Sigmoid colon (tissue), 4 donors: ENCODE data around the gene PDE4D.

Source experiments
- POLR2A ChIP-seq, 2 donors: fragments of 450-650 bp; IDR thresholded peaks; one replicate each; pipeline ENCODE4 v1.6.1; 2016; ENCODE audit warnings: antibody characterized with exemption in 2 of 2, mild to moderate bottlenecking in 2 of 2, moderate library complexity in 2 of 2
- POLR2AphosphoS5 ChIP-seq, 4 donors: sonication (generic); formaldehyde crosslinking; IDR thresholded peaks; one replicate each; pipeline ENCODE4 v1.6.1; 2017; ENCODE audit warnings: antibody characterized with exemption in 4 of 4
- TF ChIP-seq, protein P1 (sequence below), 4 experiments: fragments of 450-650 bp in 3 of 4; fragments of 200-600 bp in 1 of 4; IDR thresholded peaks; one replicate each; pipeline ENCODE4 v1.5.1; 2016 to 2019; ENCODE audit warnings: antibody characterized with exemption in 4 of 4, mild to moderate bottlenecking in 3 of 4, moderate library complexity in 2 of 4

GRCh38 chr5:59533730-59534108, 359.8 kb downstream of the PDE4D start:
- TF ChIP-seq, protein P1, sequence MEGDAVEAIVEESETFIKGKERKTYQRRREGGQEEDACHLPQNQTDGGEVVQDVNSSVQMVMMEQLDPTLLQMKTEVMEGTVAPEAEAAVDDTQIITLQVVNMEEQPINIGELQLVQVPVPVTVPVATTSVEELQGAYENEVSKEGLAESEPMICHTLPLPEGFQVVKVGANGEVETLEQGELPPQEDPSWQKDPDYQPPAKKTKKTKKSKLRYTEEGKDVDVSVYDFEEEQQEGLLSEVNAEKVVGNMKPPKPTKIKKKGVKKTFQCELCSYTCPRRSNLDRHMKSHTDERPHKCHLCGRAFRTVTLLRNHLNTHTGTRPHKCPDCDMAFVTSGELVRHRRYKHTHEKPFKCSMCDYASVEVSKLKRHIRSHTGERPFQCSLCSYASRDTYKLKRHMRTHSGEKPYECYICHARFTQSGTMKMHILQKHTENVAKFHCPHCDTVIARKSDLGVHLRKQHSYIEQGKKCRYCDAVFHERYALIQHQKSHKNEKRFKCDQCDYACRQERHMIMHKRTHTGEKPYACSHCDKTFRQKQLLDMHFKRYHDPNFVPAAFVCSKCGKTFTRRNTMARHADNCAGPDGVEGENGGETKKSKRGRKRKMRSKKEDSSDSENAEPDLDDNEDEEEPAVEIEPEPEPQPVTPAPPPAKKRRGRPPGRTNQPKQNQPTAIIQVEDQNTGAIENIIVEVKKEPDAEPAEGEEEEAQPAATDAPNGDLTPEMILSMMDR (IDR thresholded peaks at IDR 0.05) = no peak
- TF ChIP-seq POLR2AphosphoS5 (IDR thresholded peaks at IDR 0.05) (no peak), POLR2A (IDR thresholded peaks at IDR 0.05) (no peak)
